CD4-positive, alpha-beta T cell treated with Interleukin-1 beta for 1 hour (primary cell): Measurements from ENCODE around the gene GAGE12J.
"Not testable (repeated sequence)": the region's sequence is repeated elsewhere in the genome, so short reads cannot be mapped to it uniquely, and the experiment has no call there.

Experiments used
- DNase-seq, 2 donors: peaks; one replicate each; pipeline ENCODE4 v3.0.0-alpha.2; 2020 to 2022

GAGE12J gene

DNA sequence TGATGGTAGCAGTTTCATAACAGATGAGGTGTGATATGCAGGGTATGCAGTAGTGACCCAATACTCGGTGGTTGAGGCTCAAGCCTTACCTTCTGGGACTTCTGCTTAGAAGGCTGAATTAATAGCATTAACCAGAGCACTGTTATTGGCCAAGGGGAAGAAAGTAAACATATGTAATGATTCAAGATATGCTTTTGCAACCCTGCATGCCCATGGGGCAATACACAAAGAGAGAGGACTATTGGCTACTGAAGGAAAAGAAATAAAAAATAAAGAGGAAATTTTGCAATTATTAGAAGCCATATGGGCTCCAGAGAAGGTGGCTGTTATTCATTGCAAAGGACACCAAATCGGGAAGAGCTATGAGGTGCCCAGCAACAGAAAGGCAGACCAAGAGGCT, 9.7 kb upstream of the GAGE12J start:
- DNase-seq, result no peak

DNA sequence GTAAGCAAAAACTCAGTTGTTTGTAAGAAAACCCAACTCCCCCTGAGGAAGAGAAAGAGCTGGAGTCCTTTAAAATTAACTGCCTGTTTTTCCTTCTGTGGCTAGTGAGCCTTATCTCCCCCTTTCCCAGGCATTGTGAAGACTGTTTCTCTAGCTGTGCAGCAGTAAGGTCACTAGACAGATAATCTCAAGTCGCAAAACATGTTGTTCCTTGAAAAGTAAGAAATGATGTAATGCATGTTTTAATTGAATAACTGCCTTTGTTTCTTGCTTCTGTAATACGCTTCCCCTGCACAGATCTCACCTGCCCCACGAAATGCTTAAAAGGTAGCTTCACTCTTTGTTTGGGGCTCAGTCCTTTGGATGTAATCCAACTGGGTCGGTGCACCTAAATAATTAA, 5.8 kb upstream of the GAGE12J start:
- DNase-seq, result no peak

DNA sequence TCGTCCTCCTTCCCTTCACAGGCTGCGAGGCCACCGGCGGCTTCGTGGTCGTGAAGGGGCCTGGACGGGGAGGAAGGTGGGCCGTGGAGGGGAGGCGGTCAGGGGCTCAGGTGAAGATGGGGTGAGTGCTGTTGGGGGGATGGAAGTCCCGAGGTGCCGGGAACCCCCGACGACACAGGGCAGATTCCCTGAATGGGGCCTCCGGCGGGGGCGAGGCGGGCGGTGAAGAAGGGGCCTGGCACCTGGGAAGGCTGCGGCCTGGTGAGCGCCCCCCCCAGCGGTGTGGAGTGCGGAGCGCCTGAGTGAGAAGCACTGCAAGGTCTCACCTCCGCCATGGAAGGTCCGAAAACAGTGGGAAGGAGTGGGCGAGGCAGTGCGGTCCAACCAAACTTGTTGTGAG, 429 bp downstream of the GAGE12J start:
- DNase-seq, result not testable (repeated sequence)

DNA sequence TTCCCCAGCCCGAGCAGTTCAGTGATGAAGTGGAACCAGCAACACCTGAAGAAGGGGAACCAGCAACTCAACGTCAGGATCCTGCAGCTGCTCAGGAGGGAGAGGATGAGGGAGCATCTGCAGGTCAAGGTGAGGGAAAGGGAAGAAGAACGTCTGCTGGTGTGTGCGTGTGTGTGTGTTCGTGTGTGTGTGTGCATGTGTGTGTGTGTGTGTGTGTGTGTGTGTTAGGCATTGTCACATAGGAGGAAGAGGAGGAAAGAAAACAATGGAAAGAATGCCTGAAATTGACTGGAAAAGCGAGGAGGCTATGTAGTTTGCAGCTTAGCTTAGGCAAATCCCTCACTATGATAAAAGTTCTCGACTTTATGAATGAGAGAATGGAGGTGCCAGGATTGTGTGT, 1.9 kb downstream of the GAGE12J start:
- DNase-seq, result not testable (repeated sequence)

DNA sequence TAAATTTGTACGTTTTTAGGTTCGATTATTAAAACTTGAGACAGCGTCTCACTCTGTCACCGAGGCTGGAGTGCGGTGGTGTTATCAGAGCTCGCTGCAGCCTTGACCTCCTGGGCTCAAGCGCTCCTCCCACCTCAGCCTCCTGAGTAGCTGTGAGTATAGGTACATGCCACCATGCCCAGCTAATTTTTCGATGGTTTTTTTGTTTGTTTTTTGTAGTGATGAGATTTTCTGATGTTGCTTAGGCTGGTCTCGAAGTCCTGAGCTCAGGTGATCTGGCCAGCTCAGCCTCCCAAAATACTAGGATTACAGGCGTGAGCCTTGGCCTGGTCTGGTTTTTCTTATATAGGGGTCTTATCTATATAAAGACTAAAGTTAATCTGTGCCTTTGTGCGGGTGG, 8.6 kb downstream of the GAGE12J start:
- DNase-seq, result not testable (repeated sequence)

DNA sequence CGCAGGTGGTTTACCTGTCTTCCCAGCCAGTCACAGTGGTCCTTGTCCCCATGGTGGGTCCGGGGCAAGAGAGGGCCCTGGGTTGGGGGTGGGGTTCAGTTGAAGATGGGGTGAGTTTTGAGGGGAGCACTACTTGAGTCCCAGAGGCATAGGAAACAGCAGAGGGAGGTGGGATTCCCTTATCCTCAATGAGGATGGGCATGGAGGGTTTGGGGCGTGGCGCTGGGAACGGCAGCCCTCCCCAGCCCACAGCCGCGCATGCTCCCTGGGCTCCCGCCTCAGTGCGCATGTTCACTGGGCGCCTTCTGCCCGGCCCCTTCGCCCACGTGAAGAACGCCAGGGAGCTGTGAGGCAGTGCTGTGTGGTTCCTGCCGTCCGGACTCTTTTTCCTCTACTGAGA, 9.4 kb downstream of the GAGE12J start, which contains the start of gene GAGE13:
TSS of gene GAGE13 (plus strand) at position 301 of the 400 bp plus-strand sequence. CDS start 1,156 bp downstream, outside the sequence.
- DNase-seq, result not testable (repeated sequence)

DNA sequence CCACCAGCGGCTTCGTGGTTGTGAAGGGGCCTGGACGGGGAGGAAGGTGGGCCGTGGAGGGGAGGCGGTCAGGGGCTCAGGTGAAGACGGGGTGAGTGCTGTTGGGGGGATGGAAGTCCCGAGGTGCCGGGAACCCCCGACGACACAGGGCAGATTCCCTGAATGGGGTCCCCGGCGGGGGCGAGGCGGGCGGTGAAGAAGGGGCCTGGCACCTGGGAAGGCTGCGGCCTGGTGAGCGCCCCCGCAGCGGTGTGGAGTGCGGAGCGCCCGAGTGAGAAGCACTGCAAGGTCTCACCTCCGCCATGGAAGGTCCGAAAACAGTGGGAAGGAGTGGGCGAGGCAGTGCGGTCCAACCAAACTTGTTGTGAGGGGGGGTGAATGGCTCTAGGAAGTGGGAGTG, 10.0 kb downstream of the GAGE12J start:
- not testable (repeated sequence) for DNase-seq

DNA sequence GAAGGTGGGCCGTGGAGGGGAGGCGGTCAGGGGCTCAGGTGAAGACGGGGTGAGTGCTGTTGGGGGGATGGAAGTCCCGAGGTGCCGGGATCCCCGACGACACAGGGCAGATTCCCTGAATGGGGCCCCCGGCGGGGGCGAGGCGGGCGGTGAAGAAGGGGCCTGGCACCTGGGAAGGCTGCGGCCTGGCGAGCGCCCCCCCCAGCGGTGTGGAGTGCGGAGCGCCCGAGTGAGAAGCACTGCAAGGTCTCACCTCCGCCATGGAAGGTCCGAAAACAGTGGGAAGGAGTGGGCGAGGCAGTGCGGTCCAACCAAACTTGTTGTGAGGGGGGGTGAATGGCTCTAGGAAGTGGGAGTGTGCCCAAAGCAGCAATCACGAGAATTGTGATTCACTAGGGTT, 19.6 kb downstream of the GAGE12J start:
- not testable (repeated sequence) for DNase-seq

DNA sequence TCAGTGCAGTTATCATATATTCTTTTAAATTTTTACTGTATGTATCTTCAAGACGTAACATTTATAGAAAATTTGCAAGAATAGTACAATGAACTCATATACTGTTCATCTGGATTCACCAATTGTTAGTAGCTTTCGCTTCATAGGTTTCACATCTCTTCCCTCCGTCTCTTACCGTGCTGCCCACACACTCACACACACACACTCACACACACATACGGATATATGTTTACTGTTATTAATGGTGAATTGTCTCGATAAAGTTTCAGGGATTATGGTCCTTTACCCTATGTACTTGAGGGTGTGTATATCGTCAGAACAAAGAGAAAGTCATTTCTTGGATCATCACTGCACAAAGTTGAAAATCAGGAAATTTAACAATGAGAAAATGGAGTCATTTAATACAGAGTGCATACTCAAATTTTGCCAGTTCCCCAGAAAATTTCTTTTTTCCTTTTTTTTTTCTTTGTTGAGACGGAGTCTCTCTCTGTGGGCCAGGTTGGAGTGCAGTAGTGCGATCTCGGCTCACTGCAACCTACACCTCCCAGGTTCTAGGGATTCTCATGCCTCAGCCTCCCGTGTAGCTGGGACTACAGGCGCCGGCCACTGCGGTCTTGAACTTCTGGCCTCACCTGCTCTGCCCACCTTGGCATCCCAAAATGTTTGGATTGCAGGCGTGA, 22.8 kb downstream of the GAGE12J start:
- not testable (repeated sequence) for DNase-seq

DNA sequence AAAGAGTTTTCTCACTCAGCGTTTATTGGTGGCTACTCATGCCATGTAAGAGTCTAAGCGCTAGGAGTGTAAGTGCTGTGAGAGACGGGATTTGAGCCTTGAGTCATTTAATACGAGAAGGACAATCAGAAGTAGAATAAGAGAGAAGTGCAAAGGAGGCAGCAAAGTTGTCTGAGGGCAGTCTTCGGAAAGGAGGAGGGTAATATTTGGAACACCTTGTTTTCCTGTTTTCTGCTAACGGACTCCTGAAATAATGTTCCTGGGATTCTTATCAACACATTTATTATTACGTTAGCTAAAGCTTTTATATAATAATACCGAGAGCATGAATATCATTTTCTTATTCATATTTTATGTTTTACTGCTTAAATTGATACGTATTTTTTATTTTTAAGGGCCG, 23.6 kb downstream of the GAGE12J start:
- not testable (repeated sequence) for DNase-seq

DNA sequence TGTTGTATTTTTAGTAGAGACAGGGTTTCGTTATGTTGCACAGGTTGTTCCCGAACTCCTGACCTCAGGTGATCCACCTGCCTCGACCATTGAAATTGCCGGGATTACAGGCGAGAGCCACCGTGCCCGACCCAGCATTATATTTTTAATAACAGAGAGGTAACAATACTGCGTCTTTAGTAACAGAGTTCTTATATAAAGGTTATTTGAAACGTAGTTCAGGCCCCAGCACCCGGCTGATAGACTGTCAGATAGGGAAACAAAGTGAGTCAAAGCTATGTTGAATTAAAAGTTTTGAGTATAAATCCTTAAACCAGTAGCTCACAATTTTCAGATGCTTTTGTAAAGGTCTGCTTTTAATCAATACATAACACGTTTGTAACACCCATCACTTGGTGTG, 24.3 kb downstream of the GAGE12J start:
- DNase-seq, result not testable (repeated sequence)
